HUDEP-2 (cell line): ENCODE data around the gene ACAA1.
A peak's percentile ranks its signal among the peaks of the same experiment; 100 is the strongest.

ENCODE experiments used
- DNase-seq, 76 experiments: peaks; one replicate each; lab custom pipeline; 2025; ENCODE audit not compliant: unreplicated experiment in 76 of 76; lab: John Stamatoyannopoulos, UW

ACAA1 gene

DNA sequence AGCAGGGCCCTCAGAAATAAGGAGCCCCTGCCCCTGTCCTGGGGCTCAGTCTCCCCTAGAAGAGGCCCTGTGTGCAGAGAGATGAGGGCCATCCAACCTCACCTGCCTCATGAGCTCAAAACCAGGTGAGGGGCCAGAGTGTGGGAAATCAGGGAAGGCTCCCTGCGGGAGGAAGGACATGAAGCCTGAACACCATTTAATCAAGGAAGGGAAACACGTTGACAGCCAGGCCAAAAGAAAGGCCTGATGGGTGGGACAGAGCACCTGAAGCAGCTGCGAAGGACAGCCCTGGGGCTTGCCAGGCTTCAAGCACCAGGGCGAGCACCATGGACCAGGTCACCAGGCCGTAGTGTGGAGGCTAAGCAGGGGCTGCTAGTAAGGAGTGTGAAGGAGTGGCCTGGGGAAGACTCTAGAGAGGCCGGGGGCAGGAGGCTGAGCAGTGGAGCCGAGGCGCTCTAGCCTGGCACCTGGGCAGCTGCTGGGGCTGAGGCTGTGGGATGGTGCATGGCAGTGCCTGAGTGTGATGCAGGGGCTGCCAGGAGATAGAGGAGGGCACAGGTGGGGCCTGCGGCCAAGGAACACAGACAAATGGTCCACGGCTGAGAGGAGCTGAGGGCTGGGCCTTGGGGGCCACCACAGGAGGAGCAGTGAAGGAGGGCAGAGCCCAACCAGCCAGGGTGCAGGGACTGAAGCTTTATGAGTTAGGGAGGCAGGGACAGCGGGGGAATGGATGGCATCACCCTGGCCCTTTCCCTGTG, 16.1 kb downstream of the ACAA1 start:
- no peak for DNase-seq

DNA sequence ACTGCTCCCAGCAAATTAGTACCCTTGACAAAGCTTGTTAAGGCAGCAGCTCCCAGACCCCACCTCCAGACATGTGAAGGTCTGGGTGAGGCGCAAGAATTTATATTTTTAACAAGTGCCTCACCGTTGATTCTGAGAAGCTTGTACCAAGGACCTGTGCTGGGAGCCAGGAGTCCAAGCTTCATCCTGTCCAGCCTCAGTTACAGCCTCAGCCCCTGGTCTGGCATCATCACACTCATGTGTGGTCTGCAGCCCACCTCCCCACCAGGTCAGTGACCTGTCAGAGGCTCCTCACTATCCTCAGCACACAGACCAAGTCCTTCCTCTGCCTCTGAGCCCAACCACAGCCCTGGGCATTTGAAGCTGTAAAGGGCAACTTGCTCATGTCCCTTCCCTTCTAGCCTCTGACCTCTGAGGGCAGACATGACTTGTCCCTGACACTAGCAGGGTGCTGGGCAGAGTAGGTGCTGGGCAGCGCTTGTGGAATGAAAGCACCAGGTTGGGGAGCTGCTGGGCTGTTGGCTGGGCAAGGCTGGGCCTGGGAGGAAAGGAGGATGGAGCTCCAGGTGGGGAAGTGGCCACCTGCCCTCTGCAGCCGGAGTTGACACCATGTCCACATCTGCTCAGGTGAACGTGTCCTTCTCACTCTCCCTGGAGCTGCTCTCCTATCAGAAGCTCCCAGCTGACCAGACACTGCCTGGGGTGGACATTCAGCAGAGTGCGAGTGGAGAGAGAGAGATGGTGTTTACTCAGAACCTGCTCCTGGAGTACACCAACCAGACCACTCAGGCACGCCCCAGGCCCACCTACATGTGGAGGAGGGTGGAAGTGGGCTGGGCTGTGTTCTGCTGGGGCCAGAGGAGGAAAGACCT, 16.9 kb downstream of the ACAA1 start:
- DNase-seq: no peak

DNA sequence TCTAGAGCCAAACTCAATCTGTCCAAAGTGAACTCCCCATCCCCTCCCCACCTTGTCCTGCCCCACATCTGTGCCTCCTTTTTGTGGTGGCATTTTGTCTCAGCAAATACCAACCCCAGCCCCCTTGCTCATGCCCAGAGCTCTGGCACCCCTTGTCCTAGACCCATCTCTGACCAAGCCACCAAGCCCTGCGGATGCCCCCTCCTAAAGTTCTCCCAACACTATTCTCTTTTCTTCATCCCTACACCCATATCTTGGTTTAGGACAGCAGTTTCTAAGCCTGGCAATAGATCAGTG, 17.7 kb downstream of the ACAA1 start:
- no peak for DNase-seq

DNA sequence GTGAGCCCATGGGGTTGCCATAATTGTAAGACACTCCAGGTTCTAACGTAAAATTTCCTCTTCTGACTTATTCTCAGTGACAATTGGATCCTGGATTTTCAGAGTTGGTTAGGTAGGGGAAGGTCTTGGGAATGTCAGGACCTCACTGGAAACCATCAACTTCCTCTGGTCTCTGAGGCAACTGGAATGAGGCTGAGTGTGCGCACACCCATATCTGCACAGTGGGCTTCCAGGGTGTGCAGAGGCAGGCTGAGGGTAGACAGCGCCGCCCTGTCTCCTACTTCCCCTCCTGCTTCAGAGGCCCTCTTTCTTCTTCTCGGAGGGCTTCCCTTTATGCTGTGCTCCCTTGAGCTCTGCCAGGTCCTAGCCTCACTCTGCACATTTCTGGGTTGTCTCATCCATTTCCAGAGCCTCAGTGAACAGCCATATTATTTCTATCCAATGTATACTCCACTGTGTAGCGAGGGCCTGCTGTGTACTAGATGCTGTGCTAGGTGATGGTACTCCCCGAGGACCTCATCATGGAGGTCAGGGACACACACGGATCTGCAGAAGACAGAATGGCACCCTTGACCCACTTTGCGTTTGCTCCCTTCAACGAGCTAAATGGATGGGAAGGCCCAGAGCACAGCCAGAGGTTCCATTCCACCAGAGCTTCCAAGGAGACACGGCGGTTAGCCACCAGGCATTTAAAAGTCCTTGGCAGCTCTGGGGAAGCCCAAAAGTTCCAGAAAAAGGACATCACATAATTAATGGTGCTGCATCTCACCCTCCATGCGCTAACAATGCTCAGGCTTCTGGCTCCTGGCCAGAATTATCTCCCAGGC, 18.3 kb downstream of the ACAA1 start:
- no peak for DNase-seq

DNA sequence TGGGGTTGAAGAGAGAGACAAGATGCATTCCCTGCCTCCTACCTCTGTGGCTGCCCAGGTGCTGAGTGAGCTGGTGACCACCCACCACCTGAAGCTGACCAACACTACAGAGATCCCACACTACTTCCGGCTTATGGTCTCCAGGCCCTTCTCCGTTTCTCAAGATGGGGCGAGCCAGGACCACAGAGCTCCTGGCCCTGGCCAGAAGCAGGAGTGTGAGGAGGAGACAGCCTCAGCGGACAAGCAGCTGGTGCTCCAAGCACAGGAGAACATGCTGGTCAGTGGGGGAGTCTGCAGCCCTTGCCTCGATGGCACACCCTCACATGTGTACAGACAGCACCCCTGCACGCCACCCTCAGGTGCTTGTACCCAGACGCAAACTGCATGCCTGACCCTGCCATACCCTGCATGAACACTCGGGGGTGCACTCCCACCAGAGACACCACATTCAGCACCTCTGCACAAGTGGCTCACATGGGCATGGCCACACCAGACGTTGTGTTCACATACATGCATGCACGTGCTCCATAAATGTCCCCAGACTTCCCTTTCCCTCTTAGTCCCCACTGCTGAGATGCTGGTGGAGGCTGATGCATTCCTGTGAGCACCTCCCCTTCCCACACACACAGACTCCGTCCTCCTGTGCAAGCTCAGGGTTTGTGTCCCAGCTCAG, 19.0 kb downstream of the ACAA1 start:
- DNase-seq: peak in 67 of 76 experiments; percentile 4 to 79 (median 57)

DNA sequence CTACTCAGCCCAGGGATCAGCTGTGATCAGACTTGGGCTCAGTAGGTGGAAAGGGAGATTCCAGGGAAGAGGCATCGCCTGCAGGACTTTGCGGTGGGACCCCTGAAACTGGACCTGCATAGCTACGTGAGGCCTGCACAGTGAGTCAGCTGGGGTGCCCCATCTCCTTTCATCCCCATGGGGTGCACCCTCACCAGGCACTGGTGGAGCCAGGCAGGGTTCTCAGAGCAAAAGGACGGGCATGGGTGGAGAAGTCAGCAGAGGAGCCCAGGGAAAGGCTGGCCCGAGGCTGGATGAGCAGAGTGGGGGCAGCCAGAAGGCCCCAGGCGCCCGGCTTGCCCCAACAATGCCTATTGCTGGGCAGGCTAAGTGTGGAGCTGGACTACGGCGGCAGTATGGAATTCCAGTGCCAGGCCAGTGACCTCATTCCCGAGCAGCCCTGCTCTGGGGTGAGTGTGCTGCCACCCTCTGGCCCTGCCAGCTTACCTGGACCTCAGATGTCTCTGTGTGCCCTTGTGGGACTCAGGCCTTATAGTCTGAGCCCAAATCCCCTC, 19.7 kb downstream of the ACAA1 start:
- no peak for DNase-seq

DNA sequence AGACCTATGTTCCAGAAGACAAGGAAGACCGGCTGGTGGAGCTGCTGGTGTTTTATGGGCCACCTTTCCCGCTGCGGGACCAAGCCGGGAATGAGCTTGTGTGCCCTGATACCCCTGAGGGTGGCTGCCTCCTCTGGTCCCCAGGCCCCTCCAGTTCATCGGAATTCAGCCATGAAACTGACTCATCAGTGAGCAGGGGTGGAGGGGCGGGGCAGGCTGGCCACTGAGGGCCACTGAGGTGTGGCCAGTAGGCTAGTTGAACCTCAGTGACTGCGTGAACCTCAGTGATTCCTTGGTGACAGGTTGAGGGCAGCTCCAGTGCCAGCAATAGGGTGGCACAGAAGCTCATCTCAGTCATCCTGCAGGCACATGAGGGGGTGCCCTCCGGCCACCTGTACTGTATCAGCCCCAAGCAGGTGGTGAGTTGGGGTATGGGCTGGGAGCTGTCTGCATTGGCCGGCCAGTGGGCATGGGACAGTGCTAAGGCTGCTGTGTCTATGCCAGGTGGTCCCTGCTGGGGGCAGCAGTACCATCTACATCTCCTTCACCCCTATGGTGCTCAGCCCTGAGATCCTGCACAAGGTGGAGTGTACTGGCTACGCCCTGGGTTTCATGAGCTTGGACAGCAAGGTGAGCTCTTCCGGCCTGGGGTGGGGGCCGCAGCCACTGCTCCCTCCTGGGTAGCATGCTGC, 20.3 kb downstream of the ACAA1 start:
- DNase-seq: no peak

DNA sequence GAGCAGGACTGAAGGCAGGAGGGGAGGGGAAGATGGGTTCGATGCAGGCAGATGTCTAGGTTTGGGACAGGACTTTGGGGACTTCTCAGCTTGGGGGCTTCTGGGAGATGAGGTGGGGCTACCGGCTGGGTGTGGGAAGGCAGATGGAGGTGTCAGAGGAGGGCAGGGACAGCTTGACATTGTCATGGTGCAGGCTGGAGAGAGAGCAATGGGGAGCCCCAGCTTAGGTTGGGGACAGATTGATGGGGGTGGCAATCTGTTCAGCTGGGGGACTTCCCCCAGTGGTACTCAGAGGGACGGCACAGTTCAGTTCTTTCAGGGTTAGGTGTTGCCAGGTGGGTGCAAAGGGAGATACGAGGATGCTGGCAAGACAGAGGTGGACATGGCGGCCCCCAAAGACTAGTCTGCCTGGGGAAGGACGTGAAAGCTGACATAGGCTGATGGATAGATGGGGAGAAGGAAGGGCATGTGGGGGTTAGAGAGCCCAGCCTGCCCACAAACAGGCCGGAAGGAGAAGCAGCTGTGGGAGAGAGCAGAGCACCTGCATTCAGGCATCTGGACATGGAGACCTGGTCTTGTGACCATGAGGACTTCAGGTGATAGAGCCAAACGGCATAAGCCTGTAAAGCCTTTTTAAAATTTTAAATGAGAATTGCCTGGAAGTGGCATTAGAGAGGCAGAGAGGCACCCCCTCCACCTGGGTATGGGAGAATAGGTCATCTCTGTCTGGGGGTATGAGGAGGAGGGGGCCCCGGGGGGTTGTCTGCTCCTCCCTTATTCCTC, 21.1 kb downstream of the ACAA1 start:
- DNase-seq: no peak

DNA sequence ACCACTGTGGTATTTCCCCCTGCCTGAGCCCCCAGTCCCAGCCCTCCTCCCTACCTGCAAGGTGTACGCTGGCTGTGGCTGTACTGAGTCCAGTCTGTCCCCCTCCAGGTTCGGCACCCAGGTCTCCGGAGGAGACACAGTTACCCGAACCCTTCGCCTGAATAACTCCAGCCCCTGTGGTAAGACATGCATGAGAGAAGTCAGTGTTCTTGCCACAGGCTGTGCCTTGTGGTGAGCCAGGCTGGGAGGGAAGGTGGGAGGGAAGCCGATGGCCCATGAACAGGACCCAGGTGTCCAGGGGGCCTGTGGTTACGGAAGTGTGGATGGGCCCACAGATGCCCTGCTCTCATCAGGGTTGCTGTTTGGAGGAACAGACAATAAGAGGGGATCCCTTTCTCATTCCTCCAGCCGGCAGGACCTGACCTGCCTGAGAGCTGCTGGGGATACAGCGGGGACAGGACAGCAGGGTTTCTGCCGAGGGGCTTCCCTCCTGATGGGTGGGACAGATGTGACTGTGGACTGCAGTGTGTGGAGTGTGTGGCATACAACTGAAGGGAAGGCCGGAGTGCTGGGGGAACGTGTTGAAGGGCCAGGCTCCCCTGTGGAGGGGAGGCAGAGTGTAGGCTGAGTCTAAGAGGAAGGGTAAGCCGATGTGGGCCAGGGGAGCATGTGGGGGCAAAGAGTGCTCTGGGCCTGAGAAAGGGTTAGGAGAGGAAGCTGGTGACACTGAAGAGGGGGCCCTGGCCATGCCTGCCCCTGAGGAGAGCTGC, 21.9 kb downstream of the ACAA1 start:
- DNase-seq: no peak

DNA sequence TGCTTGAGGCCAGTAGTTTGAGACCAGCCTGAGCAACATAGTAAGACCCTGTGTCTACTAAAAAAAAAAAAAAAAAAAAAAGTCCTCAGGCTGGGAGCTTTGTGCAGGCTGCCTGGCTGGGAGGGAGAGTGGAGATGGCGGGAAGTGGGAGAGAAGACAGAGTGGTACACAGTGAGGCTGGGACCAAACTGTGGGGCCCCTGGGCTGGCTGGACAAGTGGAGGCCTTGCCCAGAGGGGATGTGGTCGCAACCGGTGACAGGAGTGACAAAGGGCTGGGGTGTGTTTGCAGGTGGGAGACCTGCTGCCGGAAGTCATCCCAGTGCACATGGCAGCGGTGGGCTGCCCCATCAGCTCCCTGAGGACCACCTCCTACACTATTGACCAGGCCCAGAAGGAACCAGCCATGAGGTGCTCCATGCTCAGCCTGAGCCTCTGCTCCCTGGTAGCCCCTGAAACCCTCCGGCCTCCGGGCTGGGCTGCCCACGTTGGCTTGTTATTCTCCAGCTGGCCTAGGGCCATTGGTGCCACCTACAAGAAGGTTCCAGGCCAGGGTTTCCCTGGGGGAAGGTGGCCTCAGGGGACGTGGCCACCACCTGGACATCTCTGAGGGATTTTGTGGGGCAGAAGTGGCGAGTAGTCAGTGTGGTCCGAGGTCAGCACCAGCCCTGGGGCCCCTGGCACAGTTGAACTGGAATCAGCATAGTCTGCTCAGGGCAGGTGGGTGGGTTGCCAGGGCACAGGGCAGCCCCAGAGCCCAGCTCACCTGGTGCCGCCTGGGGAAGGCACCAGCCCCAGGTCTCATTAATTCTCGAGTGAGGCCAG, 22.7 kb downstream of the ACAA1 start:
- no peak for DNase-seq

DNA sequence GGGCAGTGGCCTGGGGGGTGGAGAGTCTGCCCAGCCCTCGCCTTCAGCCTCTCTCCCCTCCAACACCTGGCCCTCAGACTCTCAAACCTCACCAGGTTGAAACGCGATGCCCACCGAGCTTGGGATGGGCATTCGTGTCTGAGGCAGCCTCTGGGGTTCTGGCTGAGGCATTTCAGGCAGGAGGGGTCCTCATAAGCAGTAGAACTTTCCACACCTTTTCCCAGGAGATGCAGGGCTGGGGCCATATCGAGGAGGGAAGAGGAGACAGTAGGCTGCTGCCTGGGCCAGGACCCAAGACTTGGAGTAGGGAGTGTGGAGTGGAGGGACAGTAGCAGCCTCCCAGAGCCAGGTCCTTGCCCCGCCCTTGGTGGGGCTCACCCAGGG, 24.6 kb downstream of the ACAA1 start:
- no peak for DNase-seq

DNA sequence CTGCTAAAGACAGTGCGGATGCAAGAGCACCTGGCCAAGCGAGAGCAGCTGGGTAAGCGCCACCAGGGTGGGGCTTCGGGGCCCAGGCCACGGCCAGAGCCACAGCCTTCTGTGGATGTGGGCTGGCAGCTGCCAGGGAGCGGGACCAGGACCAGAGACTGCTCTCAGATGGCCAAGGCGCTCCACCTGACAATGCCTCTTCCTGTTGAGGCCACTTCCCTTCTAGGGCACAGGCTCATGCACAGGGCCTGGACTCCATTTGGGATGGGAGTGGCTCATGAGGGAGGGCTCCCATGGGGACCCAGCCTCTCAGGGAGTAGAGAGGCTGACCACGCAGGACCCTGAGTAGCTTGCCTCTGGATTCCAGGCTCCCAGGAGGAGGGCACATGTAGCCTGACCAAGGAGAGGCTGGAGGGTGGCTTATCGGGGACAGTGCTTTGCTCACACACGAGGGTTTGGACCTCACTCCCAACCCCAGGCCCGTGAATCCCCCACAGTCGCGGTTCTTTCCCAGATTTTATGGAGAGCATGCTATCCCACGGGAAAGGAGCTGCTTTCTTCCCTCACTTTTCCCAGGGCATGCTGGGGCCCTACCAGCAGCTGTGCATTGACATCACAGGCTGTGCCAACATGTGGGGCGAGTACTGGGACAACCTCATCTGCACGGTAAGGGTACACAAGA, 25.1 kb downstream of the ACAA1 start:
- DNase-seq: no peak

DNA sequence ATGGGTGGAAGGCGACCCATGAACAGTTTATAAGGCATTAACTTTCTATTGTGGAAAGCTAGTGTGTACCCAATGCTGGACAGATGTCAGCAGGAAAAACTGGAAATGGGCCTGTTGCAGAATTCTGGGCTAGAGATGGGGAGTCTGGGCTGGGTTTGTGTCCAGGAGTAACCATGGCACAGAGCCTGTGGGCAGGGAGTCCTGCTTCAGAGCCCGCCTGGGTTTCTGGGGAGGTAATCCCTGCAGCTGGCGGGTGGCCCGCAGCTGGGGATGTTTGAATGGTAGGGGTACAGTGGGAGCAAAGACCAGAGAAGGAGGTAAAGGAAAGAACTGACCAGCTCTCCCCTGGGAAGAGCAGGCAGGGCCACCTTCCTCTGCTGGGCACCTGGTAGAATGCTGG, 25.7 kb downstream of the ACAA1 start:
- DNase-seq: no peak

DNA sequence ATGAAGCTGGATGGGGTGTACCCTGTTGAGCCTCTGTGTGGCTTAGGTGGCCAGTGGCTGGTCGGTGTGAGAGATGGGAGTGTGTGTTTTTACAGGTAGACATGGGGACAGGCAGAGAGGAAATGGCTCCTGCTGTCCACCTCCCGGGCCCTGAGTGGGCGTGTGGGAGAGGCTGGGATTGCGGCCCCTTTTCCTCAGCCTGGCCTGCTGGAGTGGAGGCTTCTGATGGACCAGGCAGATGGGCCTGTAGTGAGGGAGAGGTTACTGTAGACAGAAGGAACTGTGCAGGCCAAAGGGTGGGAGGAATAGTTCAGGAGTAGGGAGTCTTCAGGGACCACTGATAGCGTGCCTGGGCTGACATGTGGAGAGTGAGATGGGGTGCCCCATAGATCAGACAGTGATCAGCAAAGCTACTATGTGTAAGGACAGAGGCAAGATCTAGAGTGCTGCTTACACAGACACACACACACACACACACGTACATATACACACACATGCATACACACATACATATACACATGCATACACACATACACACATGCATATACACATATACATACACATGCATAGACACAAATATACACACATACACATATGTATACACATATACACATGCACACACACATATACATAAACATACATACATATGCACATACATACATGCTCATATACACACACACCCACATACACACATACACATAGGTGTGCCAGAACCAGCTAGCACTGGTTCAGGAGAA, 26.4 kb downstream of the ACAA1 start:
- DNase-seq: no peak

DNA sequence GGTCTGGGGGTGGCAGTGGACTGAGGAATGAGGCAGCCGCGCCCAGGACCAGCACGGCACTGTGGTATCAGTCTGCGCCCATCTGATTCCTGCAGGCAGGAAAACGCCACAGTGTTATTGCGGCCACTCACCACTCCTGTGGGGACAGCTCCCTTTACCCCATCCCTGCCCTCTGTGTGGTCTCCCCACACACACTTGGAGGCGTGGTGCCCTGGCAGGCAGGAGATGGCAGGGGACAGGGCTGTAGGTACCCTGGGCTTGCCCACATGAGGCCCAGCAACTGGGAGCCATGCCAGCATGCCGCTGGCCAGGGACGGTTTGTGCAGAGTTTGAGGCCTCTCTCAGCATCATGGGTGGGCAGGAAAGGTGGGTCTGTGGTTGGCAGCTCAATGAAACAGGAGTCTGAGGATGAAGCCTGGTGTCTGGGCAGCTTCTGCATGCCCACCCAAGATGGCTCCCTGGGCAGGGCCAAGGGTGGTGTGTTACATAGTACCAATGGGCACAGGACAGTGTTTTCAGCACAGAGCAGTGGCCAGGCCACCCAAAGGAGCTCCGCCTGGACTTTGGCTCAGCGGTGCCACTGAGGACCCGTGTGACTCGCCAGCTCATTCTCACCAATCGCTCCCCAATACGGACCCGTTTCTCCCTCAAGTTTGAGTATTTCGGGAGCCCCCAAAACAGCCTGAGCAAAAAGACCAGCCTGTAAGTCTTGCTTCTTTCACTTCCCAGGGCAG, 27.2 kb downstream of the ACAA1 start:
- no peak for DNase-seq
